ENCODE data around the gene SLC30A10. TPM values are rescaled to one million over a fixed set of nuclear protein-coding genes. Genes with fewer than 3 reads are reported as not detected.
"Not testable (repeated sequence)": the region's sequence is repeated elsewhere in the genome, so short reads cannot be mapped to it uniquely, and the experiment has no call there.

SLC30A10 gene
- total RNA-seq, 2 donors from 2014 or later = not detected

DNA sequence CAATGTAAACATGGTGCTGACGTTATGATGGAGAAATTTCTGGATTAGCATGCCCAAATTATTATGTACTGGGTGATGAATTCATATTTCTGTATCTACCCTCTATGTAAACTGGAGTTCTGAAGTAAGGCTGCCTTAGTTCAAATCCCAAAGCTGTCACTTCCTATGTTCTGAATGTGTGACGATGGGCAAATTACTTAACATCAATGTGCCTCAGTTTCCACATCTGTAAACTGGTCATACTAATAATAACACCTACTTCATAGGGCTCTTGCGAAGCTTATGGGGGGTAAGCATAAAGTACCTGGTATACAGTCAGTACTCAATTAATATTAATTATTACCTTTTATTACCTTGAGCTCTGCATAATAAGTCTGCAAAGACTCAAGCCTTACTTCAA is 45.6 kb downstream of the SLC30A10 start:
- Histone ChIP-seq H3K9me3 (no peaks in the 10 kb centered on the region), H3K36me3 (no peaks in the 10 kb centered on the region), H3K27me3 (no peaks in the 10 kb centered on the region), H3K27ac (no peak overlapping the region), H3K4me1 (no peaks in the 10 kb centered on the region), H3K4me3 (no peak overlapping the region)
- TF ChIP-seq, protein P1, sequence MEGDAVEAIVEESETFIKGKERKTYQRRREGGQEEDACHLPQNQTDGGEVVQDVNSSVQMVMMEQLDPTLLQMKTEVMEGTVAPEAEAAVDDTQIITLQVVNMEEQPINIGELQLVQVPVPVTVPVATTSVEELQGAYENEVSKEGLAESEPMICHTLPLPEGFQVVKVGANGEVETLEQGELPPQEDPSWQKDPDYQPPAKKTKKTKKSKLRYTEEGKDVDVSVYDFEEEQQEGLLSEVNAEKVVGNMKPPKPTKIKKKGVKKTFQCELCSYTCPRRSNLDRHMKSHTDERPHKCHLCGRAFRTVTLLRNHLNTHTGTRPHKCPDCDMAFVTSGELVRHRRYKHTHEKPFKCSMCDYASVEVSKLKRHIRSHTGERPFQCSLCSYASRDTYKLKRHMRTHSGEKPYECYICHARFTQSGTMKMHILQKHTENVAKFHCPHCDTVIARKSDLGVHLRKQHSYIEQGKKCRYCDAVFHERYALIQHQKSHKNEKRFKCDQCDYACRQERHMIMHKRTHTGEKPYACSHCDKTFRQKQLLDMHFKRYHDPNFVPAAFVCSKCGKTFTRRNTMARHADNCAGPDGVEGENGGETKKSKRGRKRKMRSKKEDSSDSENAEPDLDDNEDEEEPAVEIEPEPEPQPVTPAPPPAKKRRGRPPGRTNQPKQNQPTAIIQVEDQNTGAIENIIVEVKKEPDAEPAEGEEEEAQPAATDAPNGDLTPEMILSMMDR (IDR thresholded peaks at IDR 0.05) = no peak
- no peak for DNase-seq (ENCODE audit: low spot score)

DNA sequence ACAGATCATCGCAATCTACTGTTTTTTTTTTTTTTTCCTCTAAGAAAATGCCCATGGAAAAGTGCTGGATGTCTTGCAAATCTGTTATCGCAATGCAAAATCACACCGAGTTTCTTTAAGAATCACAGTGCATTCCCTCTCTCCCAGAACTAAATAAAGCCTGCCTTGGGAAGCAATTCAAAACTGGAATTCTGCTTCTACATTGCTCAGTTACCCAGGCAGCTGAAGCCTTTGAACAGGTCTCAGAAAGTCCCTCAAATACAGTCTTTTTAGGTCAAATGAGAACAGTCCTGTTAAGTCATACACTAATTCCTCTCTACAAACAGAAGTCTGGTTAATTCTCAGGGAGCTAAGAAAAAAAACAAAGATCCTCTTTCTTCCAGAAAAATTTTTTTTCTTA is 46.3 kb downstream of the SLC30A10 start:
- Histone ChIP-seq H3K9me3 (no peaks in the 10 kb centered on the region), H3K4me1 (no peaks in the 10 kb centered on the region), H3K36me3 (no peaks in the 10 kb centered on the region), H3K27me3 (no peaks in the 10 kb centered on the region), H3K4me3 (no peak overlapping the region), H3K27ac (no peak overlapping the region)
- no peak for DNase-seq (ENCODE audit: low spot score)
- TF ChIP-seq, protein P1 (IDR thresholded peaks at IDR 0.05) = no peak

DNA sequence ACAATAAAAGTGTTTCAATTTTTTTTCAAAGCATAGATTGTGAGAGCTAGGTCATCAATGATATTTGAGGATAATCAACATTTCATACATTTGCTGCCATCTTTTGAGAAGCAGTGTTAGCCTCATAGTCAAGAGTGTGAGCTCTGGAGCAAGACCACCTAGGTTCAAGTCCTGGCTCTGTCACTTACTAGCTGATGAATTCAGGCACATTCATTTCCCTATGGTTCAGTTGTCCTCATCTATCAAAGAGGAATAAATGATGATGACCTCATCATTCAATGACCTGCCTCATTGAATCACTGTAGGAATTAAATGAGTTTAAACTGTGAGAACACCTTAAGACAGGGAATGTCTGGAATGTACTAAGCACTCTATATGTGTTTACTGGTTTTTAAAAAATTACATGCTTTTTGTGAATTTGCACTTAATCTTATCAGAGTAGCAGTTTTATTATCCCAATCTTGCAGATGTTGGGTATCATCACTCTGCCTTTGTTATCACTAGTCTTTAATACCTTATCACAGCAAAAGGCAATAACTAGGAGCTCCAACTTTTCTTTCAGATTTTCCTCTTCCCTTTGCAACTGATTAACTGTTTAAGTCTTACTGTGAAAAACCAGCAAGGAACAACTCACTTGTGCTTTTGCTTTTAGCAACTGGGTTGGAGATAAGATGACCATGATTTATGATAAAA is 47.4 kb downstream of the SLC30A10 start:
- no peak for DNase-seq (ENCODE audit: low spot score)
- TF ChIP-seq, protein P1 (IDR thresholded peaks at IDR 0.05) = no peak
- H3K9me3 ChIP-seq = no peaks in the 10 kb centered on the region
- H3K4me1 ChIP-seq = no peaks in the 10 kb centered on the region
- H3K4me3 ChIP-seq = no peak overlapping the region
- no peaks in the 10 kb centered on the region for H3K27me3 ChIP-seq
- no peak overlapping the region for H3K27ac ChIP-seq
- H3K36me3 ChIP-seq = no peaks in the 10 kb centered on the region

DNA sequence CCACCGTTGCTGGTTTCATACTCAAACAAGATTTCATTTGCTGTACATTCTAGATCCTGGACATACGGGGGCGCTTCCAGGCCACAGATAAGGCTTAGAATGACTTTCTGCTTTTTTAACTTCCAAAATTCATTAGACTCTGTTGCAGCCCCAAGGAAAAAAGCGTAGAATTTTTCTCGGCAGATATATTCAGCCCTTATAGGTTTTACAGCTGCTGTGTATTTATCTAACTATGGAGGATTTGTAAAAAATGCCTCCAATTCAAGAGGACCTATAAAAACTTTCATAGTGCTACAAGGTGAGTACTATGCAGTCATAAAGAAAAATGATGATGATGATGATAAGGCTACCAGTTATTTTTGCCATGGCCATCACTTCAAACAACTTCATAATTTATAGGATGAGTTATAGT is 51.6 kb downstream of the SLC30A10 start:
- Histone ChIP-seq H3K4me1 (no peaks in the 10 kb centered on the region), H3K27ac (no peak overlapping the region), H3K36me3 (no peaks in the 10 kb centered on the region), H3K9me3 (no peaks in the 10 kb centered on the region), H3K4me3 (no peak overlapping the region), H3K27me3 (no peaks in the 10 kb centered on the region)
- TF ChIP-seq, protein P1 (IDR thresholded peaks at IDR 0.05) = no peak
- no peak for DNase-seq (ENCODE audit: low spot score)

DNA sequence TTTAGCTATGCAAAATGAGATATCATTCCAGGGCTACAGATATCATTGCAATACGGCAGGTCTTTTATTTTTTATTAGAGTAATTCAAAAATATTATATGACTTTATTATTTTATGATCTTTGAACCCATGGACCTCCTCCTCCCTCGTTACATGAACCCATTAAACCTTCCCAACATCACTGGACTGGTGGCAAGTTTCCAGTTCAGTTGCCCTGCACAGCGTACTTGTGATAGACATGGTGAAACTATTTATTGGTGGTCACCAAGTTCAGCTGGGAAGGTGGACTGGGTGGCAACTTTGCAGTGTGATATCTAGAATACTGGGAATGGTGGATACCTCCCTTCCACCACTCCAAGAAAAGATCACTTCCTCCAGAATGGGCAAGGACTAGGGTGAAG is 52.5 kb downstream of the SLC30A10 start:
- DNase-seq (ENCODE audit: low spot score) = no peak
- Histone ChIP-seq H3K27me3 (no peaks in the 10 kb centered on the region), H3K9me3 (no peaks in the 10 kb centered on the region), H3K36me3 (no peaks in the 10 kb centered on the region), H3K4me3 (no peak overlapping the region), H3K27ac (no peak overlapping the region), H3K4me1 (no peaks in the 10 kb centered on the region)
- TF ChIP-seq, protein P1 (IDR thresholded peaks at IDR 0.05) = no peak

DNA sequence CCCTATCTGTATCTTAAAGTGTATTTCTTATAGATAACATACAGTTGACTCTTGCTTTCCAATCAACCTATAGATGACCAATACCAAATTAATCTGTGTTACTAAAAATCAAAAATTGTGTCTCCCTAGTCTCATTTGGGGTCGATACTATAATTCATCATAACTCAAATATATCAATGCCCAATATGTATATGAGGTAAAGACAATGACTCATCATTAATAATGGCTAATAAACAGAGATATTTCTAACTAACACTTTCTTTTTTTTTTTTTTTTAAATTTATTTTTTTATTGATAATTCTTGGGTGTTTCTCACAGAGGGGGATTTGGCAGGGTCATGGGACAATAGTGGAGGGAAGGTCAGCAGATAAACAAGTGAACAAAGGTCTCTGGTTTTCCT is 55.8 kb downstream of the SLC30A10 start:
- not testable (repeated sequence) for H3K9me3 ChIP-seq; H3K27ac ChIP-seq; H3K27me3 ChIP-seq; H3K4me1 ChIP-seq; H3K36me3 ChIP-seq; H3K4me3 ChIP-seq; DNase-seq (ENCODE audit: low spot score)
